ENCODE data around the gene DNAJC8.
A peak's percentile ranks its signal among the peaks of the same experiment; 100 is the strongest.

Gene DNAJC8

DNA sequence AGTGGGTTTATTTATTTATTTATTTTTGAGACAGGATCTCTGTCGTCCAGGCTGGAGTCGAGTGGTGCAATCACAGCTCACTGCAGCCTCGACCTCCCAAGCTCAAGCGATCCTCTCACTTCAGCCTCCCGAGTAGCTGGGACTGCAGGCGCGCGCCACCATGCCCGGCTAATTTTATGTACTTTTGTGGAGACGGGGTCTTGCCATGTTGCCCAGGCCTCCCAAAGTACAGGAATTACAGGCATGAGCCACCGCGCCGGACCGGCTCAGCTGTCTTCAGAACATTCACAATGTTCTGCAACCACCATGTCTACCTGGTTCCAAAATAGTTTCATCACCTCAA, 406 bp upstream of the DNAJC8 start:
- Histone ChIP-seq H3K4me1 (ENCODE audit: control insufficient read depth, insufficient read depth, low read length) (peaks cover 16% of the 10 kb centered on the region), H3K4me2 (ENCODE audit: low read length) (peak overlapping the region; percentile 83), H3K9ac (ENCODE audit: low read depth, low read length) (peak overlapping the region; percentile 95), H3K9me3 (replicated peaks; ENCODE audit: low read length) (no peaks in the 10 kb centered on the region), H3K27me3 (ENCODE audit: control insufficient read depth, insufficient read depth, low read length) (no peaks in the 10 kb centered on the region), H3K36me3 (ENCODE audit: insufficient read depth, low read length) (peaks cover 10% of the 10 kb centered on the region), H3K4me3 (ENCODE audit: low read length) (peak overlapping the region; percentile 95)

DNA sequence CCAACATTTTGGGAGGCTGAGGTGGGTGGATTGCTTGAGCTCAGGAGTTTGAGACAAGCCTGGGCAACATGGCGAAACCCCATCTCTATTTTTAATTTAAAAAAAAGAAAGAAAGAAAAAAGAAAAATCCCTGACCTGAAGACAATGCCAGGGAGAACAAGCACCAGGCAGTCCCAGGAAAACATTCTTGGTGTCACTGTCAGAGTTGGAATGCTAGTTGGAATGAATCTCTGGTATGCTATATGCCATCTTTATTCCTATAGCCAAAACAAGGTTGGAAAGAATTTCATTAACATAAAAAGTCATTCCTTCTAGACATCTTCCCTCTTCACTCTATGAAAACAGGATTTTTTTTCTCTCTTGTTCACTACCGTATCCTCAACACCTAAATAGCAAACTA, 2.8 kb downstream of the DNAJC8 start:
- H3K27me3 ChIP-seq (ENCODE audit: control insufficient read depth, insufficient read depth, low read length) = no peaks in the 10 kb centered on the region
- no peaks in the 10 kb centered on the region for H3K9me3 ChIP-seq (replicated peaks; ENCODE audit: low read length)
- H3K4me2 ChIP-seq (ENCODE audit: low read length) = no peak overlapping the region
- H3K9ac ChIP-seq (ENCODE audit: low read depth, low read length) = no peak overlapping the region
- H3K4me1 ChIP-seq (ENCODE audit: control insufficient read depth, insufficient read depth, low read length) = peaks cover 4% of the 10 kb centered on the region
- no peak overlapping the region for H3K4me3 ChIP-seq (ENCODE audit: low read length)
- H3K36me3 ChIP-seq (ENCODE audit: insufficient read depth, low read length) = peaks cover 31% of the 10 kb centered on the region

DNA sequence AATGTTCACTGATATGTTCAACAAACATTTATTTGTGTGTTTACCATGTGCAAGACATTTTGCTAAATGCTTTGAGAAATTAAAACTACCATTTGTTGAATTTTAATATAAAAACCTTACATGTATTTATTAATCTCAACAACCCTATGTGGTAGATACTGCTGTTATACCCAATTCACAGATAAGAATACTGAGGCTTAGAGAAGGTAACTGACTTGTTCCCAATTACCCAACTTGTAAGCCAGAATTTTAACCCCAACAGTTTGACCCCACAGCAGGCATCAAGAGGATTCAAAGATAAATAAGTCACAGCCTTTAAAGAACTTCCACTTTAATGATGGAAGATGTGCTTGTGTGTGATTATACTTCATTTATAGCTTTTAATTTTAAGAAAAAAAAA, 3.7 kb downstream of the DNAJC8 start:
- Histone ChIP-seq H3K4me2 (ENCODE audit: low read length) (no peak overlapping the region), H3K9ac (ENCODE audit: low read depth, low read length) (no peak overlapping the region), H3K4me3 (ENCODE audit: low read length) (no peak overlapping the region), H3K27me3 (ENCODE audit: control insufficient read depth, insufficient read depth, low read length) (no peaks in the 10 kb centered on the region), H3K4me1 (ENCODE audit: control insufficient read depth, insufficient read depth, low read length) (peaks cover 3% of the 10 kb centered on the region), H3K36me3 (ENCODE audit: insufficient read depth, low read length) (peaks cover 35% of the 10 kb centered on the region), H3K9me3 (replicated peaks; ENCODE audit: low read length) (no peaks in the 10 kb centered on the region)

DNA sequence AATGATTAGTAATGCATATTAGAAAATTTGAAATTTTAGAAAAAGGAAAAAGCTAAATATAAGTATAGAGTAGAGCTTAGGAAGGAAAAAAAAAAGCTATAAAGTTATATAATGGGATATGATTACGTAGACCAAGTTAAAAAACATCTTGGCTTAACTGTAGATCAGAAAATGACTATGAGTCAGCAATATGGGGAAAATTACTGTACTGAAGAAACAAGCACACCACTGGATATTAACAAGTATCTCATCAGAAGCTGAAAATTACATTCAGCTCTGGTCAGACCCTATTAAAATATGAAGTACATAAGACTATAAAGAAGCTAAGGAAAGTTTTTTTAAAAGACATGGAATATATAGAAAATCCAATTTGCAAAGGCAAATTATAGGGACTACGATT, 19.5 kb downstream of the DNAJC8 start:
- Histone ChIP-seq H3K9me3 (replicated peaks; ENCODE audit: low read length) (no peaks in the 10 kb centered on the region), H3K9ac (ENCODE audit: low read depth, low read length) (no peak overlapping the region), H3K4me2 (ENCODE audit: low read length) (no peak overlapping the region), H3K36me3 (ENCODE audit: insufficient read depth, low read length) (peaks cover 28% of the 10 kb centered on the region), H3K27me3 (ENCODE audit: control insufficient read depth, insufficient read depth, low read length) (no peaks in the 10 kb centered on the region), H3K4me1 (ENCODE audit: control insufficient read depth, insufficient read depth, low read length) (no peaks in the 10 kb centered on the region), H3K4me3 (ENCODE audit: low read length) (no peak overlapping the region)

GRCh38 chr1:28209700-28210099, 23.1 kb downstream of the DNAJC8 start:
- Histone ChIP-seq H3K9me3 (replicated peaks; ENCODE audit: low read length) (no peaks in the 10 kb centered on the region), H3K4me1 (ENCODE audit: control insufficient read depth, insufficient read depth, low read length) (no peaks in the 10 kb centered on the region), H3K27me3 (ENCODE audit: control insufficient read depth, insufficient read depth, low read length) (no peaks in the 10 kb centered on the region), H3K4me2 (ENCODE audit: low read length) (no peak overlapping the region), H3K4me3 (ENCODE audit: low read length) (no peak overlapping the region), H3K9ac (ENCODE audit: low read depth, low read length) (no peak overlapping the region), H3K36me3 (ENCODE audit: insufficient read depth, low read length) (peaks cover 44% of the 10 kb centered on the region)

DNA sequence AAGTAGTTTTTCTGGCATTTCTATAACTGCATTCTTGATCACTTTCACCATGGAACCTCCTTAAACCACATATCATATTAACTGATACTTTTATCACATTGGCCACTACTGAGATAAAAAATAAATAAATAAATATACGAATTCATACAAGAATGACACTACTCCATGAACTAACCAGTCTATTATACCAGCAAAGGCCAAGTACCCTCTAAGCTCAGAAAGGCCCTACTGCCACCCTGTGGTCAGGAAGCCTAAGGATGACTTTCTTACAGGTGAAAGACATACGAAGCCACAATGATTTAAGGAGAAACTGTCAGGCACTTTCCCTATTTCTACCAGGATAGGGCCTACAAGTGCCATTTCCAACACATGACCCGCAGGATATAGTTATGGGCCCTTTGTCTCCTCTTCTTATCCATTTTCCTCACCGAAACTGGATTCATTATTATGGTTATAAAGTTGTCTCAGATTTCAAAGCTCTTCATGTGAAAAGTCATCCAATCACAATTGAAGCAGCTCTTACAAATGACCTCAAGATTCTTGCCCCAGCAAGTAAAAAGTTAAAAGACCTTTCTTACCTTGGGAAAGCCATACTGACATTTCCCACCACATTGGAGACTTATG, 23.9 kb downstream of the DNAJC8 start:
- H3K4me1 ChIP-seq (ENCODE audit: control insufficient read depth, insufficient read depth, low read length) = no peaks in the 10 kb centered on the region
- H3K36me3 ChIP-seq (ENCODE audit: insufficient read depth, low read length) = peaks cover 51% of the 10 kb centered on the region
- H3K4me3 ChIP-seq (ENCODE audit: low read length) = no peak overlapping the region
- H3K9ac ChIP-seq (ENCODE audit: low read depth, low read length) = no peak overlapping the region
- H3K27me3 ChIP-seq (ENCODE audit: control insufficient read depth, insufficient read depth, low read length) = no peaks in the 10 kb centered on the region
- no peak overlapping the region for H3K4me2 ChIP-seq (ENCODE audit: low read length)
- no peaks in the 10 kb centered on the region for H3K9me3 ChIP-seq (replicated peaks; ENCODE audit: low read length)

- peaks cover 57% of the 10 kb centered on the region for H3K36me3 ChIP-seq (ENCODE audit: insufficient read depth, low read length)
These were observed 27.6 kb downstream of the DNAJC8 start for GRCh38 chr1:28205243-28205642.

GRCh38 chr1:28200234-28200873, 32.5 kb downstream of the DNAJC8 start:
- peaks cover 12% of the 10 kb centered on the region for H3K4me1 ChIP-seq (ENCODE audit: control insufficient read depth, insufficient read depth, low read length)
- no peak overlapping the region for H3K4me2 ChIP-seq (ENCODE audit: low read length)
- no peak overlapping the region for H3K4me3 ChIP-seq (ENCODE audit: low read length)
- H3K36me3 ChIP-seq (ENCODE audit: insufficient read depth, low read length) = peaks cover 51% of the 10 kb centered on the region
- no peaks in the 10 kb centered on the region for H3K27me3 ChIP-seq (ENCODE audit: control insufficient read depth, insufficient read depth, low read length)
- no peak overlapping the region for H3K9ac ChIP-seq (ENCODE audit: low read depth, low read length)
- no peaks in the 10 kb centered on the region for H3K9me3 ChIP-seq (replicated peaks; ENCODE audit: low read length)

More at GRCh38 chr1:28205243-28205642, 27.6 kb downstream of the DNAJC8 start:
- Histone ChIP-seq H3K9ac (ENCODE audit: low read depth, low read length) (no peak overlapping the region), H3K4me3 (ENCODE audit: low read length) (no peak overlapping the region), H3K9me3 (replicated peaks; ENCODE audit: low read length) (no peaks in the 10 kb centered on the region), H3K27me3 (ENCODE audit: control insufficient read depth, insufficient read depth, low read length) (no peaks in the 10 kb centered on the region), H3K4me1 (ENCODE audit: control insufficient read depth, insufficient read depth, low read length) (no peaks in the 10 kb centered on the region), H3K4me2 (ENCODE audit: low read length) (no peak overlapping the region)

GRCh38 chr1:28199328-28200233, 33.2 kb downstream of the DNAJC8 start:
- no peak overlapping the region for H3K4me3 ChIP-seq (ENCODE audit: low read length)
- no peaks in the 10 kb centered on the region for H3K27me3 ChIP-seq (ENCODE audit: control insufficient read depth, insufficient read depth, low read length)
- no peak overlapping the region for H3K4me2 ChIP-seq (ENCODE audit: low read length)
- H3K9me3 ChIP-seq (replicated peaks; ENCODE audit: low read length) = no peaks in the 10 kb centered on the region
- H3K36me3 ChIP-seq (ENCODE audit: insufficient read depth, low read length) = peaks cover 45% of the 10 kb centered on the region
- no peak overlapping the region for H3K9ac ChIP-seq (ENCODE audit: low read depth, low read length)
- H3K4me1 ChIP-seq (ENCODE audit: control insufficient read depth, insufficient read depth, low read length) = peaks cover 12% of the 10 kb centered on the region

DNA sequence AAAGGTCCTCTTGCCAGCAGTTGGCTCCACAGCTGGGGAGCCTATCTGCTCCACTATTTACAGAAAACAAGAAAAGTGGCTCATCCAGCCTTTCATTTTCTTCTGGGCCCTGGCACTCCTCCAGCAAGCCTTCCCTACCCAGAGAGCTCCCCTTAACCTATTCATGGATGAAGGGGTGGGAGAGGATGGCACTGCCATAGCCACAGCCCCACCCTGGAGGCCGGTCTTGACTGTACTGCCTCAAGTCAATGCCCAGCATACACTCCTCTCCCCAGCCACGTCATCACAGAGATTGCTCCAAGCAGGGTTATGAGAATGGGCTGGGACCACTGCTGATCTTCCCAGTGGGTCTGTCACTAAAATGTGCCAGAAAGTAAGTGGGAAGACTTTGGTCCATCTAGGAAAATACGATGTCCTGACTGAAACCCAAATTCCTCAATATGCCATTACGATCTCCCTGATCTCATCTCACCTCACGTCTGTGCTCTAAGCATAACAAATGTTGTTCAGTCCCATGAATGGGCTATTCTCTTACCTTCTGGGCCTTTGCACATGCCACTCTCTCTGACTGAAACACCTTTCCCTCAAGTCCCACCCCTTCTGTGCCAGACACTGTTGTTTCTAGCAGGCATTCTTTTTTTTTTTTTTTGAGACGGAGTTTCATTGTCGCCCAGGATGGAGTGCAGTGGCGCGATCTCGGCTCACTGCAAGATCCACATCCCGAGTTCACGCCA, 35.0 kb downstream of the DNAJC8 start:
- Histone ChIP-seq H3K36me3 (ENCODE audit: insufficient read depth, low read length) (peaks cover 28% of the 10 kb centered on the region), H3K27me3 (ENCODE audit: control insufficient read depth, insufficient read depth, low read length) (no peaks in the 10 kb centered on the region), H3K9ac (ENCODE audit: low read depth, low read length) (no peak overlapping the region), H3K4me1 (ENCODE audit: control insufficient read depth, insufficient read depth, low read length) (peaks cover 12% of the 10 kb centered on the region), H3K4me2 (ENCODE audit: low read length) (no peak overlapping the region), H3K9me3 (replicated peaks; ENCODE audit: low read length) (no peaks in the 10 kb centered on the region), H3K4me3 (ENCODE audit: low read length) (no peak overlapping the region)

GRCh38 chr1:28196330-28196729, 36.5 kb downstream of the DNAJC8 start:
- no peaks in the 10 kb centered on the region for H3K9me3 ChIP-seq (replicated peaks; ENCODE audit: low read length)
- H3K27me3 ChIP-seq (ENCODE audit: control insufficient read depth, insufficient read depth, low read length) = no peaks in the 10 kb centered on the region
- H3K9ac ChIP-seq (ENCODE audit: low read depth, low read length) = no peak overlapping the region
- H3K4me1 ChIP-seq (ENCODE audit: control insufficient read depth, insufficient read depth, low read length) = peaks cover 12% of the 10 kb centered on the region
- H3K4me2 ChIP-seq (ENCODE audit: low read length) = no peak overlapping the region
- H3K36me3 ChIP-seq (ENCODE audit: insufficient read depth, low read length) = peaks cover 27% of the 10 kb centered on the region
- no peak overlapping the region for H3K4me3 ChIP-seq (ENCODE audit: low read length)

All from skeletal muscle satellite cell (primary cell).